GM06990 (cell line): ENCODE measurements around the gene CFAP46.
"Not testable (repeated sequence)": the region's sequence is repeated elsewhere in the genome, so short reads cannot be mapped to it uniquely, and the experiment has no call there.

Experiments used
- DNase-seq: peaks from one replicate; pipeline ENCODE4 v3.0.0-alpha.2; 2011; ENCODE audit not compliant: insufficient read length; ENCODE audit errors: extremely low read depth
- H3K27me3 ChIP-seq: replicated peaks from 2 replicates; pipeline ENCODE4 v1.6.0; 2011; ENCODE audit warnings: low read length; ENCODE audit not compliant: control insufficient read depth, insufficient read depth
- H3K36me3 ChIP-seq: 2 replicates; pipeline ENCODE4 v1.5.1; 2011; ENCODE audit warnings: low read length; ENCODE audit not compliant: control insufficient read depth, insufficient read depth
- H3K4me3 ChIP-seq: replicated peaks from 2 replicates; pipeline ENCODE4 v1.5.1; 2011; ENCODE audit warnings: low read depth, mild to moderate bottlenecking, control low read depth, low read length
- CTCF ChIP-seq: IDR thresholded peaks from 2 replicates; pipeline ENCODE4 v1.5.1; 2011; ENCODE audit warnings: low read length, control low read depth, mild to moderate bottlenecking, inconsistent platforms; ENCODE audit not compliant: insufficient read depth, poor library complexity, severe bottlenecking

CFAP46 gene

GRCh38 chr10:132932461-132933307, 9.7 kb downstream of the CFAP46 start:
- DNase-seq: peak; percentile 52
- Histone ChIP-seq H3K36me3 (no peaks in the 10 kb centered on the region; the same call in 1 of the 2 replicates), H3K4me3 (no peak overlapping the region), H3K27me3 (no peaks in the 10 kb centered on the region)
- TF ChIP-seq CTCF: no peak

DNA sequence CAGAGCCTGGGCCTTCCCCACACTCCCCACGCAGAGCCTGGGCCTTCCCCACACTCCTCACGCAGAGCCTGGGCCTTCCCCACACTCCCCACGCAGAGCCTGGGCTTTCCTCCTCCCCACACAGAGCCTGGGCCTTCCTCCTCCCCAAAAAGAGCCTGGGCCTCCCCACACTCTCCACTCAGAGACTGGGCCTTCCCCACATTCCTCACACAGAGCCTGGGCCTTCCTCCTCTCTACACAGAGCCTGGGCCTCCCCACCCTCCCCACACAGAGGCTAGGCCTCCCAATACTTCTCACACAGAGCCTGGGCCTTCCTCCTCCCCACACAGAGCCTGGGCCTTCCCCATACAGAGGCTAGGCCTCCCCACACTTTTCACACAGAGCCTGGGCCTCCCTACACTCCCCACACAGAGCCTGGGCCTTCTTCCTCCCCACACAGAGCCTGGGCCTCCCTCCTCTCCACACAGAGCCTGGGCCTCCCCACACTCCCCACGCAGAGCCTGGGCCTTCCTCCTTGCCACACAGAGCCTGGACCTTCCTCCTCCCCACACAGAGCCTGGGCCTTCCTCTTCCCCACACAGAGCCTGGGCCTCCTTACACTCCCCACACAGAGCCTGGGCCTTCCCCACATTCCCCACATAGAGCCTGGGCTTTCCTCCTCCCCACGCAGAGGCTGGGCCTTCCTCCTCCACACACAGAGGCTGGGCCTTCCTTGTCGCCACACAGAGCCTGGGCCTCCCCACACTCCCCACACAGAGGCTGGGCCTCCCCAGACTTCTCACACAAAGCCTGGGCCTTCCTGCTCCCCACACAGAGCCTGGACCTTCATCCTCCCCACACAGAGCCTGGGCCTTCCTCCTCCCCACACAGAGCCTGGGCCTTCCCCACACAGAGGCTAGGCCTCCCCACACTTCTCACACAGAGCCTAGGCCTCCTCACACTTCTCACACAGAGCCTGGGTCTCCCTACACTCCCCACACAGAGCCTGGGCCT, 10.8 kb downstream of the CFAP46 start:
- H3K27me3 ChIP-seq, H3K4me3 ChIP-seq, H3K36me3 ChIP-seq: not testable (repeated sequence)
- DNase-seq: peak; percentile 67

- H3K27me3 ChIP-seq, DNase-seq, H3K4me3 ChIP-seq, H3K36me3 ChIP-seq: not testable (repeated sequence)
Observed at GRCh38 chr10:132930701-132931100, 11.7 kb downstream of the CFAP46 start.

DNA sequence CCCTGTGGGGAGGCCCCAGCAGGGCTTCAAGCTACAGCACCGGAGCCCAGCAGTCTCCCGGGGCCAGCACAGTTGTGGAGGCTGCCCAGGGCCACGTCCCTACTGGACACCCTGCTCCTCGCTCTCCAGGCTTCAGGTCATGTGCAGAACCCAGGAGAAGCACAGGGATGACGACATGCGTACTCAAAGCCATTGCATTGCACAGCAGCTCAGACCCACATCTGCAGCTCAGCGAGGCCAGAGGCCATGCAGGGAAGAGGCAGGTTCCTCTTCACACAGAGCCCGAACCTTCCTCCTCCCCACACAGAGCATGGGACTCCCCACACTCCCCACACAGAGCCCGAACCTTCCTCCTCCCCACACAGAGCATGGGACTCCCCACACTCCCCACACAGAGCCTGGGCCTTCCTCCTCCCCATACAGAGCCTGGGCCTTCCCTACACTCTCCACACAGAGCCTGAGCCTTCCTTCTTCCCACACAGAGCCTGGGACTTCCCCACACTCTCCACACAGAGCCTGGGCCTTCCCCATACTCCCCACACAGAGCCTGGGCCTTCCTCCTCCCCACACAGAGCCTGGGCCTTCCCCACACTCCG, 12.3 kb downstream of the CFAP46 start:
- Histone ChIP-seq H3K4me3 (no peak overlapping the region), H3K27me3 (no peaks in the 10 kb centered on the region)
- no peak for TF ChIP-seq CTCF

DNA sequence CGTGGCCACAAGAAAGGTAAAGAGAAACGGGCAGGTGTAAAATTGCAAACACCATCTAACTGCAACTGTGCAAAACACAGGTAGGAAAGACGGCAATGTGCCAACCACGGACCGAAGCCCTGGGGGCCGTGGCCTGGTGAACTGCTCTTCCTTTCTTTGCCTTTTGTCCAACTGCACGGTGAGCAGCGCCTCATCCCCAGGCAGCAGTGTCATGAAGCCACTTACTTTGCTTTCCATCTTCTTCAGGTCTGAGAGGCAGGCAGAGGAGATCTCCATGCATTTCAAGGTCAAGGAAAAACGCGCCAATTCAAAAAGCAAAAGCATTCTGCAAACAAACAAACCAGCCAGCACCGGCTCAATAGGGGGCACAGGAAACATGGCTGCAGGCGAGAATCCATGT, 12.9 kb downstream of the CFAP46 start:
- no peak for DNase-seq
- no peaks in the 10 kb centered on the region for H3K27me3 ChIP-seq
- H3K4me3 ChIP-seq: no peak overlapping the region
- no peak for TF ChIP-seq CTCF
- H3K36me3 ChIP-seq: no peaks in the 10 kb centered on the region; the same call in 1 of the 2 replicates

More for the DNA sequence above, 12.3 kb downstream of the CFAP46 start:
- DNase-seq: peak; percentile 60
- no peaks in the 10 kb centered on the region; the same call in 1 of the 2 replicates for H3K36me3 ChIP-seq

DNA sequence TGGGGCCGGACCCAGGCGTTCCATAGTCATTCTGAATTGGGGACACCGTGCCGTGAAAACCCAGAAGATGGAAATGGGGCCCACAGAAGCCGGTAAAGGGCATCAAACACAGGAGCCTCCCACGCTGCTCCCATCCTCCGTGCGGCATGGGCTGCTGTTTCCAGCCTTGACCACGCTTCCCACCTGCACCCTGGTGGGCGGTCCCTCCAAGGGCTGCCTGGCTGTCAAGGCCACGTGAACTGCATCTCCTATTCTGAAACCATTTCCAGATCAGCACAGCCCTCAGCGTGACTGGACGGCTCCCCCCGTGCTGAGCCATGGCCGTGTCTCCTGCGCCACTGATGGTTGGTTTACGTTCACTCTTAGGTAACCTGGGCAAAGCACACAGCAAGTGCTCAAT, 14.1 kb downstream of the CFAP46 start:
- TF ChIP-seq CTCF: no peak
- H3K4me3 ChIP-seq: no peak overlapping the region
- H3K27me3 ChIP-seq: no peaks in the 10 kb centered on the region
- DNase-seq: no peak
- H3K36me3 ChIP-seq: no peaks in the 10 kb centered on the region; the same call in 1 of the 2 replicates
